ENCODE results near the gene KLHL30. TPM values are rescaled to one million over a fixed set of nuclear protein-coding genes. Genes with fewer than 3 reads are reported as not detected.

KLHL30 gene
- total and polyA plus RNA-seq, 2 experiments from 2014 or later, result 0.07 TPM; not detected in 1

- DNase-seq (ENCODE audit: low spot score) (no peak), ATAC-seq (no peak)
- H3K4me2 ChIP-seq, result no peak overlapping the region
- Mint-ChIP-seq H3K36me3 (ENCODE audit: low read depth) (no peaks in the 10 kb centered on the region), H3K4me1 (peaks cover 29% of the 10 kb centered on the region), H3K9me3 (no peaks in the 10 kb centered on the region), H3K27ac (no peak overlapping the region), H3K27me3 (ENCODE audit: insufficient read depth, low read depth, poor library complexity) (peaks cover 17% of the 10 kb centered on the region), H3K4me3 (no peak overlapping the region)
- H3K4me3 ChIP-seq, result no peak overlapping the region
- no peaks in the 10 kb centered on the region for H3K9me2 ChIP-seq (ENCODE audit: insufficient read depth)
- H2AFZ ChIP-seq, result 0 out of 2 replicates have a peak overlapping the region, but pooled peaks have one; percentile 80
- H3K27me3 ChIP-seq (ENCODE audit: insufficient read depth), result no peaks in the 10 kb centered on the region
- H3K36me3 ChIP-seq (ENCODE audit: insufficient read depth), result no peaks in the 10 kb centered on the region
- H3F3A ChIP-seq (replicated peaks; ENCODE audit: low read depth), result no peaks in the 10 kb centered on the region
- no peaks in the 10 kb centered on the region for H3K79me2 ChIP-seq (replicated peaks; ENCODE audit: insufficient read depth)
- no peak overlapping the region for H3K27ac ChIP-seq (ENCODE audit: low read depth)
- H3K4me1 ChIP-seq (ENCODE audit: insufficient read depth), result peaks cover 13% of the 10 kb centered on the region
- no peaks in the 10 kb centered on the region for H4K20me1 ChIP-seq (replicated peaks; ENCODE audit: insufficient read depth)
- TF ChIP-seq EZH2 (IDR thresholded peaks at IDR 0.05; ENCODE audit: low read depth, unreplicated experiment), result no peak
- TF ChIP-seq CREB1 (CRISPR knock-in tag; IDR thresholded peaks at IDR 0.05; ENCODE audit: low read depth), result no peak
- TF ChIP-seq ZNF114 (CRISPR knock-in tag; IDR thresholded peaks at IDR 0.05), result no peak
- no peak for TF ChIP-seq NANOG (IDR thresholded peaks at IDR 0.05; ENCODE audit: borderline replicate concordance)
- no peak for TF ChIP-seq ETS1 (IDR thresholded peaks at IDR 0.05)
- TF ChIP-seq REST (IDR thresholded peaks at IDR 0.05; ENCODE audit: unreplicated experiment), result no peak
- no peak for TF ChIP-seq STAT1 (IDR thresholded peaks at IDR 0.05; ENCODE audit: unreplicated experiment)
- no peak for TF ChIP-seq JUNB (IDR thresholded peaks at IDR 0.05; ENCODE audit: unreplicated experiment)
- TF ChIP-seq CTCF (conservative IDR thresholded peaks at IDR 0.05; ENCODE audit: low read depth in 2 of 2), result no peak
- TF ChIP-seq EZH2phosphoT487 (IDR thresholded peaks at IDR 0.05; ENCODE audit: unreplicated experiment), result no peak
- no peak for TF ChIP-seq ZNF462 (CRISPR knock-in tag; IDR thresholded peaks at IDR 0.05)
- TF ChIP-seq POLR2AphosphoS5 (IDR thresholded peaks at IDR 0.05; ENCODE audit: low read depth), result no peak
- TF ChIP-seq ZNF331 (CRISPR knock-in tag; IDR thresholded peaks at IDR 0.05; ENCODE audit: low read depth), result no peak
These were observed 32.7 kb upstream of the KLHL30 start for GRCh38 chr2:238105506-238106338.
